ENCODE measurements around the gene TDRD12. TPM values are rescaled to one million over a fixed set of nuclear protein-coding genes. Genes with fewer than 3 reads are reported as not detected.
"Not testable (repeated sequence)": the region's sequence is repeated elsewhere in the genome, so short reads cannot be mapped to it uniquely, and the experiment has no call there.

The TDRD12 gene
- total RNA-seq, 2 experiments from 2014 or later = 0.45 TPM; not detected in 1

DNA sequence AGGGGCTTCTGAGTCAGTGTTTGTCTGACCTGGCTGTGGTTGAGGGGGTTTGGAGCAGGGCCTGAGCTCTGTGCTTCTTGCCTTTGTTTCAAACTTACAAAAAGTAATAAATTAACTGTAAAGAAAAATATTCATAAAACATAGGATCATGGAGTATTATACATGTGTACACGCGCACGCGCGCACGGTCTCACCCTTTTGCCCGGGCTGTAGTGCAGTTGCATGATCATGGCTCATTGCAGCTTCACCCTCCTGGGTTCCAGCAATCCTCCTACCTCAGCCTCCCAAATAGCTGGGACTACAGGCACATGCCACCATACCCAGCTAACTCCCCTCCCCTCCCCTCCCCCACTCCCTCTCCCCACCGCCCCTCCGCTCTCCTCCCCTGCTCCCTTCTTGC lies 23.5 kb downstream of the TDRD12 start:
- Mint-ChIP-seq H3K27ac (no peak overlapping the region), H3K36me3 (ENCODE audit: low read depth) (no peaks in the 10 kb centered on the region), H3K27me3 (peaks cover 2% of the 10 kb centered on the region), H3K4me1 (peaks cover 1% of the 10 kb centered on the region), H3K9me3 (no peaks in the 10 kb centered on the region), H3K4me3 (no peak overlapping the region)
- ChIA-PET CTCF (no interaction called here), POLR2A (no interaction called here)
- no peak for DNase-seq

DNA sequence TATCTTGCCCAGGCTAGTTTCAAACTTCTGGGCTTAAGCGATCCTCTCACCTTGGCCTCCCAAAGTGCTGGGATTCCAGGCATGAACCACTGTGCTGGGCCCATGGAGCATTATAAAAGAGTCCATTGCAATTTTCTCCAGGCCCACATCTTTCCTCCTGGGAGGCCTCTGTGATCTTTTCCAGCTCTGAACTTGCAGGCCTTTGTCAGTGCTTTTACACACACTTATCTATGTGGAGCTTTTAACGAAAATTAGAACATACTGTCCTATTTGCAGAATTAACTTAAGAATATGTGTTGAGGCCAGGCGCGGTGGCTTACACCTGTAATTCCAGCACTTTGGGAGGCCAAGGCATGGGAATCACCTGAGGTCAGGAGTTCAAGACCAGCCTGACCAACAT lies 23.9 kb downstream of the TDRD12 start:
- Mint-ChIP-seq H3K4me1 (peaks cover 2% of the 10 kb centered on the region), H3K27me3 (peaks cover 2% of the 10 kb centered on the region), H3K36me3 (ENCODE audit: low read depth) (no peaks in the 10 kb centered on the region), H3K9me3 (no peaks in the 10 kb centered on the region), H3K27ac (no peak overlapping the region), H3K4me3 (no peak overlapping the region)
- DNase-seq = no peak
- POLR2A ChIA-PET = no interaction called here
- CTCF ChIA-PET = no interaction called here

DNA sequence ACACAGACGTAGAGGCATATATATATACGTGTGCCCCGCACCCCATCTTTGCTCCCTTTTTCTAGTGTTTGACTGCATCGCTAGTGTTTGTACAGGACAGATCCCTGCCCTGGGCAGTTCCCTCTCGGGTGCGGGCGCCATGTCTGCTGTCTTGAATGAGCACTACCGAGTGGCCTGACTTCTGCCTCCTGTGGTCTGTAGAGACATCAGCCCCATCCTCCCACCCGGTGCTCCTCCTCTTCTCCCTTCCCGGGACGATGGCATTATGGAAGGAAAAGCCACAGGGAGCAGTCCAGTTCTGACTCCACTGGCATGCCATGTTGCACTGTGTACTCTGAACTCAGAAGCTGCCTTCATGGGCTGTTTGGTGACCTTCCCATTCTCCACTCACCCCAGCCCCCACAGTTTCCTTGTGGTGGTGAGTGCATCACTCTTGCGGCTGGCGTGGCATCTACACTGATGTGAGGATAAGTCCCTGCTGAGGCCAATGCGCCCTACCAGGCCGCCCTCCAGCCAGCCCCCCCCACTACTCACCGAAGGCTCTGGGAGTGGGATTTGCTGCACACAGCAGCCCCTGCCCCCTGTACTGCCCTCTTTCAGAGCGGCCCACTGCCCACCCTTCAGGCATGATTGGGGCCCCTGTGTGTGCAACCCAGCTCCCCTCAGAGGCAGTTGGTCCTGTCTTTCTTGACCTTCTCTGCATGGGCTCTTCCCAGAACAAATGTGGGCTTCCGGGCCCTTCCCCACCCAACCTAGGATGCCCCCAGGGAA lies 25.2 kb downstream of the TDRD12 start:
- no peak overlapping the region for H3K27ac Mint-ChIP-seq
- peaks cover 2% of the 10 kb centered on the region for H3K4me1 Mint-ChIP-seq
- POLR2A ChIA-PET = no interaction called here
- no peaks in the 10 kb centered on the region for H3K9me3 Mint-ChIP-seq
- no peak for DNase-seq
- H3K36me3 Mint-ChIP-seq (ENCODE audit: low read depth) = no peaks in the 10 kb centered on the region
- H3K4me3 Mint-ChIP-seq = no peak overlapping the region
- peaks cover 9% of the 10 kb centered on the region for H3K27me3 Mint-ChIP-seq
- CTCF ChIA-PET = no interaction called here

DNA sequence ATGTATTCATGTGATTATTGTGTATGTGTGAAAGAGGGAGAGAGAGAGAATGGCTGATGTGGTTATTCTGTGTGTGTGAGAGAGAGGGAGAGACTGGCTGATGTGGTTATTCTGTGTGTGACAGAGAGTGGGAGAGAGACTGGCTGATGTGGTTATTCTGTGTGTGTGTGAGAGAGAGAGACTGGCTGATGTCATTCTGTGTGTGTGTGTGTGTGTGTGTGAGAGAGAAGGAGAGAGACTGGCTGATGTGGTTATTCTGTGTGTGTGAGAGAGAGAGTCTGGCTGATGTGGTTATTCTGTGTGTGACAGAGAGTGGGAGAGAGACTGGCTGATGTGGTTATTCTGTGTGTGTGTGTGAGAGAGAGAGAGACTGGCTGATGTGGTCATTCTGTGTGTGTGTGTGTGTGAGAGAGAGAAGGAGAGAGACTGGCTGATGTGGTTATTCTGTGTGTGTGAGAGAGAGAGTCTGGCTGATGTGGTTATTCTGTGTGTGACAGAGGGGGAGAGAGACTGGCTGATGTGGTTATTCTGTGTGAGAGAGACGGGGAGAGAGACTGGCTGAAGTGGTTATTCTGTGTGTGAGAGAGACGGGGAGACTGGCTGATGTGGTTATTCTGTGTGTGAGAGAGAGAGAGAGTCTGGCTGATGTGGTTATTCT lies 26.2 kb downstream of the TDRD12 start:
- H3K9me3 Mint-ChIP-seq; CTCF ChIA-PET; DNase-seq; POLR2A ChIA-PET; H3K36me3 Mint-ChIP-seq (ENCODE audit: low read depth); H3K4me1 Mint-ChIP-seq; H3K4me3 Mint-ChIP-seq; H3K27ac Mint-ChIP-seq: not testable (repeated sequence)
- peaks cover 12% of the 10 kb centered on the region for H3K27me3 Mint-ChIP-seq

DNA sequence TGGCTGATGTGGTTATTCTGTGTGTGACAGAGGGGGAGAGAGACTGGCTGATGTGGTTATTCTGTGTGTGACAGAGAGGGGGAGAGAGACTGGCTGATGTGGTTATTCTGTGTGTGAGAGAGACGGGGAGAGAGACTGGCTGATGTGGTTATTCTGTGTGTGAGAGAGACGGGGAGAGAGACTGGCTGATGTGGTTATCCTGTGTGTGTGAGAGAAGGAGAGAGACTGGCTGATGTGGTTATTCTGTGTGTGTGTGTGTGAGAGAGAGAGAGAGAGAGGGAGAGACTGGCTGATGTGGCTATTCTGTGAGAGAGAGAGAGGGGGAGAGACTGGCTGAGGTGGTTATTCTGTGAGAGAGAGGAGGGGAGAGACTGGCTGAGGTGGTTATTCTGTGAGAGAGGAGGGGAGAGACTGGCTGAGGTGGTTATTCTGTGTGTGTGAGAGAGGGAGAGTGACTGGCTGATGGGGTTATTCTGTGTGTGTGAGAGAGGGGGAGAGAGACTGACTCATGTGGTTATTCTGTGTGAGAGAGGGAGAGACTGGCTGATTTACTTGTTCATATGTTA lies 27.1 kb downstream of the TDRD12 start:
- CTCF ChIA-PET; POLR2A ChIA-PET; H3K36me3 Mint-ChIP-seq (ENCODE audit: low read depth); H3K4me3 Mint-ChIP-seq; H3K27ac Mint-ChIP-seq; H3K9me3 Mint-ChIP-seq; H3K4me1 Mint-ChIP-seq; DNase-seq: not testable (repeated sequence)
- H3K27me3 Mint-ChIP-seq = peaks cover 11% of the 10 kb centered on the region

DNA sequence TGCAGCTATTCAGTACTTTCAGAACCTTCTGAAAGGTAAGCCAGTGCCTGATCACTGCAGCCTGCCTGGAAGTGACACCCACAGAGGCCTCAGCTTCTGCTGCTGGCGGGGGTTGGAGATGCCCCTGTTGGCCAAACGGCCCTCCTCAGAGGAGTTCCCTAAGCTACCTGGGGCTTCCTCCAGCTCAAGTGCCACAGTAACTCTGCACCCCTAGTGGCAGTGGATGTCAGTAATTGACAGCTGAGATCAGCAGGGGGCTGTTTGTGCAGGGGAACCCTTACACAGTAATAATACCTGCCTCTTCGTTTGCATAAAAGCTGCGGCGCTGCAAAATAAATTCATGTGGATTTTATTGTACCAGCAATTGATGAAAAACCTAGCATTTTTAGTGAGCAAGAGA lies 28.9 kb downstream of the TDRD12 start:
- POLR2A ChIA-PET = no interaction called here
- H3K9me3 Mint-ChIP-seq = no peaks in the 10 kb centered on the region
- no peaks in the 10 kb centered on the region for H3K36me3 Mint-ChIP-seq (ENCODE audit: low read depth)
- CTCF ChIA-PET = no interaction called here
- H3K27me3 Mint-ChIP-seq = peaks cover 11% of the 10 kb centered on the region
- no peak overlapping the region for H3K27ac Mint-ChIP-seq
- peaks cover 2% of the 10 kb centered on the region for H3K4me1 Mint-ChIP-seq
- no peak for DNase-seq
- no peak overlapping the region for H3K4me3 Mint-ChIP-seq

DNA sequence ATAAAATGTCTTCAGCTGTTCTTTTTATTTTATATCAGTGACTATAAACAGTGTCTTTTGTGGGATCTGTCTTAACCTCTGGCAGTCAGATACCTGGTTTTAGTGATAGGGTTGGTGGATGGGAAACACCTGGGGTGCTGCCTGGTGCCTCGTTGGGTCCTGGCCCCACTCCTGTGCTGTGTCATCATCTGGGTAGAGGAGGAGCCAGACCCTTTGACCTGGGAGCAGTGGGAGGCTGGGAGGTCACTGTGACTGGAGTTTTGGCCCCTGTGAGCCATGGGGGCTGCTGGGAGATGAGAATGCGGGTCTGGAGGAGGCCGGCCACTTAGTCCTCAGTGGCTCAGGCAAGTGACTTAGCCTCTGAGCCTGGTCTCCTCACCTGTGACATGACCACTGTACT lies 29.4 kb downstream of the TDRD12 start:
- POLR2A ChIA-PET = no interaction called here
- no peak for DNase-seq
- Mint-ChIP-seq H3K4me1 (peaks cover 2% of the 10 kb centered on the region), H3K27ac (no peak overlapping the region), H3K4me3 (no peak overlapping the region), H3K36me3 (ENCODE audit: low read depth) (no peaks in the 10 kb centered on the region), H3K27me3 (peaks cover 11% of the 10 kb centered on the region), H3K9me3 (no peaks in the 10 kb centered on the region)
- CTCF ChIA-PET = no interaction called here

DNA sequence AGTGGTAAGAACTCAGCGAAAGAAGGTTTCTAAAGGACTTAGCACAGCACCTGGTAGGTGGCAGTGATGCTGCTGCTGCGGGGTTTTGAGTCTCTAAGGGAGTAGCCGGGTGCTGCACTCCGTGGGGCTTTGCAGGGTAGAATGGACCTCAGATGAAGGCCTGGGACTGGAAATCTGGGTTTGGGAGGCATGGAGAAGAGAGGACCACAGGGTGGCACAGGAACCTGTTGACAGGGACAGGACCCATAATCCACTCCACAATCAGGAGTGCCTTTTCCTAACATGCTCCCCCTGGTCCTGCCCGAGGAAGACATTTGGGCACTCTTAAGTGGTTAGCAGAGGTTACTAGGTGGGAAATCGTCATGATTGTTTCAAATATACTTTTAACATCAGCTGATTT lies 29.8 kb downstream of the TDRD12 start:
- Mint-ChIP-seq H3K4me3 (no peak overlapping the region), H3K27me3 (peaks cover 11% of the 10 kb centered on the region), H3K27ac (no peak overlapping the region), H3K4me1 (peaks cover 2% of the 10 kb centered on the region), H3K9me3 (no peaks in the 10 kb centered on the region), H3K36me3 (ENCODE audit: low read depth) (no peaks in the 10 kb centered on the region)
- CTCF ChIA-PET = no interaction called here
- no peak for DNase-seq
- POLR2A ChIA-PET = no interaction called here

DNA sequence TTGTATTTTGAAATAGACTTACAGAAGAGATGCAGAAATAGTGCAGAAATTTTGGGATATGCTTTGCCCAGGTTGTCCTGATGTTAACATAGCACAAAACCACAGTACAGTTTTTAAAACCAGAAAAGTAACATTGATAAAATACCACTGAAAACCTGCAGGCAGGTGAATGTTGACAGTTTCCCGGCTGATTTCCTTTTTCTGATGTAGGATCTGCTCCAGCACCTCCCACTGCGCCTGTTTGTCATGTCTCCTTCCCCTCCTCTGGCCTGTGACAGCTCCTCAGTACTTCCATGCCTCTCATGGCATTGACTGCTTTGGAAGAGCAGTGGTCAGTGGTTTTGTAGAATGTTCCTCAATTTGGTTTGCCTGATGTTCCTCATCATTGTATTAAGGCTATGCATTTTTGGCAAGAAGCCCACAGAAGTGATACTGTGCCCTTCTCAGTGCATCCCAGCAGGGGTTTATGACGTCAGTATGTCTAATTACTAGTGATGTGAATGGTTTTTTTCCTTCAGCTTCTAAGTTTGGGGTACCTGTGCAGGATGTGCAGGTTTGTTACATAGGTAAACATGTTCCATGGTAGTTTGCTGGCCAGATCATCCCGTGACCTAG lies 31.0 kb downstream of the TDRD12 start:
- H3K4me1 Mint-ChIP-seq = peaks cover 2% of the 10 kb centered on the region
- H3K9me3 Mint-ChIP-seq = no peaks in the 10 kb centered on the region
- ChIA-PET POLR2A (interaction anchor here (0.6 kb wide), 1 partner anchor 608 kb away, joined by 3 read pairs; no protein-coding TSS in a partner anchor), CTCF (no interaction called here)
- H3K36me3 Mint-ChIP-seq (ENCODE audit: low read depth) = no peaks in the 10 kb centered on the region
- no peak for DNase-seq
- no peak overlapping the region for H3K4me3 Mint-ChIP-seq
- peaks cover 14% of the 10 kb centered on the region for H3K27me3 Mint-ChIP-seq
- H3K27ac Mint-ChIP-seq = no peak overlapping the region

DNA sequence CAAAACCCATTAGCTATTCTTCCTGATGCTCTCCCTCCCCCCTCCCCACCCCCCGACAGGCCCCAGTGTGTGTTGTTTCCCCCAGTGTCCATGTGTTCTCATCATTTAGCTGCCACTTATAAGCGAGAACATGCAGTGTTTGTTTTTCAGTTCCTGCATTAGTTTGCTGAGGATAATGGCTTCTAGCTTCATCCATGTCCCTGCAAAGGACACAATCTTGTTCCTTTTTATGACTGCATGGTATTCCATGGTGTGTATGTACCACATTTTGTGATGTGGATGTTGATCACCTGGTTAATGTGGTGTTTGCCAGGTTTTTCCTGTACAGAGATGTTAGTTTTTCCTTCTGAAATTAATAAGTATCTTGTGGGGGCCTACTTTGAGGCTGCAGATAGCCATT lies 31.5 kb downstream of the TDRD12 start:
- Mint-ChIP-seq H3K9me3 (no peaks in the 10 kb centered on the region), H3K4me3 (no peak overlapping the region), H3K4me1 (peaks cover 2% of the 10 kb centered on the region), H3K36me3 (ENCODE audit: low read depth) (no peaks in the 10 kb centered on the region), H3K27me3 (peaks cover 14% of the 10 kb centered on the region), H3K27ac (no peak overlapping the region)
- POLR2A ChIA-PET = interaction anchor here (0.6 kb wide), 1 partner anchor 607 kb away, joined by 3 read pairs; no protein-coding TSS in a partner anchor
- no peak for DNase-seq
- CTCF ChIA-PET = no interaction called here

DNA sequence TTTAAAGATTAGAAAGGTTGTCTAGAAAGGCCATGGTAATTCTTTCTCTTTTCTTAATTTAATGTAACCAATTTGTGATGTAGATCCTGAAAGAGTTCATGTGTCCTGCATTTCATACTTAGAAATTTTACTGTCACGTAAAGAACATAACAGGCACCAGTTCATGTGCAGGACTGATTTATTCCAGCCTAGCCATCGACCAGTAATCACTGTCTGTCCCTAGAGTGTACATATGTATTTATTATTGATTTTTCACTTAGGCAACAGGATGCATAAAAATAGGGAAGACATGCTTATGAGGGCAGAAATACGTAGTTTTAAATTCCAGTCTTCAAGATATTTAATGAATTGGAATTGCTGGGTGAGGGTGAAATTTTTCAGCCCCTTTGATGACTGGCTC lies 37.6 kb downstream of the TDRD12 start:
- Mint-ChIP-seq H3K4me3 (no peak overlapping the region), H3K27ac (no peak overlapping the region), H3K9me3 (no peaks in the 10 kb centered on the region), H3K36me3 (ENCODE audit: low read depth) (no peaks in the 10 kb centered on the region), H3K4me1 (no peaks in the 10 kb centered on the region), H3K27me3 (peaks cover 3% of the 10 kb centered on the region)
- no peak for DNase-seq
- CTCF ChIA-PET = no interaction called here
- POLR2A ChIA-PET = no interaction called here

DNA sequence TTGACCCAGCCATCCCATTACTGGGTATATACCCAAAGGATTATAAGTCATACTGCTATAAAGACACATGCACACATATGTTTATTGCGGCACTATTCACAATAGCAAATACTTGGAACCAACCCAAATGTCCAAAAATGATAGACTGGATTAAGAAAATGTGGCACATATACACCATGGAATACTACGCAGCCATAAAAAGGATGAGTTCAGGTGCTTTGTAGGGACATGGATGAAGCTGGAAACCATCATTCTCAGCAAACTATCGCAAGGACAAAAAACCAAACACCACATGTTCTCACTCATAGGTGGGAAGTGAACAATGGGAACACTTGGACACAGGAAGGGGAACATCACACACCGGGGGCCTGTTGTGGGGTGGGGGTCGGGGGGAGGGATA lies 45.8 kb downstream of the TDRD12 start:
- H3K27ac Mint-ChIP-seq; H3K4me3 Mint-ChIP-seq; H3K36me3 Mint-ChIP-seq (ENCODE audit: low read depth); CTCF ChIA-PET; DNase-seq; H3K9me3 Mint-ChIP-seq; H3K4me1 Mint-ChIP-seq; H3K27me3 Mint-ChIP-seq; POLR2A ChIA-PET: not testable (repeated sequence)

DNA sequence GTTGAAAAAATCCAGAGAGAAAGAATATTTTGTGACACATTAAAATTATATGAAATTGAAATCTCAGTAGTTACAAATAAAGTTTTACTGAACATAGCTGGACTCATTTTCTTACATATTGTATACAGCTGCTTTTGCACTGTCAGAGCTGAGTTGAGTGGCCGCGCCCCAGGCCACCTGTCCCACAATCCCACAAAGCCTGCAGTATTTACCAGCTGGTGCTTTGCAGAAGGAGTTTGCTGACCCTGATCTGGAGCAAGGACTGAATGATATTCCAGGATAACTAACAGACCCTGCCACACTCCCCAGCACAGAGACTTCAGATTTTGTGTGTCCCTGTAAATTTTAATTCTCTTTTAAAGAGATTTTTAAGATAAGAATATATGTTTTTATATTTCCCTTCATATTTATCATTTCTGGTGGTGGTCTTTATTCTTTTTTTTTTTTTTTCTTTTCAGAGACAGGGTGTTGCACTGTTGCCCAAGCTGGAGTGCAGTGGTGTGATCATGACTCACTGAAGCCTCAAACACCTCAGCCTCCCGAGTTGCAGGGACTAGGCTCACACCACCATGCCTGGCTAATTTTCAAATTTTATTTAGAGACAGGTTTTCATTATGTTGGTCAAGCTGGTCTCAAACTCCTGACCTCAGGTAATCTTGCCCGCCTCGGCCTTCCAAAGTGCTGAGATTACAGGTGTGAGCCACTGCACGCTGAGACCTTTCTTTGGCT lies 48.5 kb downstream of the TDRD12 start:
- H3K9me3 Mint-ChIP-seq = no peaks in the 10 kb centered on the region
- no peaks in the 10 kb centered on the region for H3K36me3 Mint-ChIP-seq (ENCODE audit: low read depth)
- ChIA-PET POLR2A (no interaction called here), CTCF (no interaction called here)
- no peak overlapping the region for H3K4me3 Mint-ChIP-seq
- DNase-seq = no peak
- H3K27me3 Mint-ChIP-seq = no peaks in the 10 kb centered on the region
- no peak overlapping the region for H3K27ac Mint-ChIP-seq
- H3K4me1 Mint-ChIP-seq = no peaks in the 10 kb centered on the region
